HCT116 (cell line): ENCODE data around the gene AGAP1. TPM values are rescaled to one million over a fixed set of nuclear protein-coding genes. Genes with fewer than 3 reads are reported as not detected.

ENCODE experiments used
- ATAC-seq: fragments of 200-7000 bp; cut with Tn5 transposase; 2 replicates; pipeline ENCODE4 v1.9.1; 2020; ENCODE audit warnings: mild to moderate bottlenecking, moderate library complexity
- BruUV-seq: library from RNA; stranded (reverse); fragments of 400-500 nt; replicated peaks from 2 replicates; lab custom pipeline; 2021; lab: Mats Ljungman, UMichigan
- CTCF ChIA-PET: fragments of 300-600 bp; sonication (Branson Sonifier 250); formaldehyde crosslinking; loops from one replicate; lab custom pipeline; 2021; ENCODE audit warnings: antibody characterized with exemption; lab: Charles Lee
- POLR2A ChIA-PET: fragments of 300-600, 350-600 bp; sonication (Branson Sonifier 250); formaldehyde crosslinking; loops from one replicate; lab custom pipeline; 2021; ENCODE audit warnings: antibody characterized with exemption; lab: Charles Lee
- RAD21 ChIA-PET, 2 experiments: fragments of 300-600 bp; sonication (Branson Sonifier 250); formaldehyde crosslinking; loops; one replicate each; lab custom pipeline; 2023; ENCODE audit warnings: low total read pairs in 2 of 2; ENCODE audit not compliant: uncharacterized antibody in 2 of 2, unreplicated experiment in 2 of 2, low non-redundant PET in 1 of 2; lab: Charles Lee
- DNase-seq: peaks from one replicate; pipeline ENCODE4 v3.0.0-alpha.2; 2010; ENCODE audit warnings: low read depth, low spot score
- H2AFZ ChIP-seq: fragments of 200-600 bp; shearing (Covaris generic), sonication (generic); 2 replicates; pipeline ENCODE4 v1.6.1; 2017; ENCODE audit warnings: low read depth, mixed run types, mixed read lengths, antibody characterized with exemption, low read length; ENCODE audit not compliant: poor library complexity, severe bottlenecking
- H3K27ac ChIP-seq: 2 replicates; pipeline ENCODE4 v1.5.1; 2012; ENCODE audit warnings: low read depth, low read length
- H3K27me3 ChIP-seq: fragments of 200-600 bp; sonication (generic); 2 replicates; pipeline ENCODE4 v1.6.1; 2016; ENCODE audit warnings: mixed run types, low read length, mixed read lengths; ENCODE audit not compliant: insufficient read depth
- H3K36me3 ChIP-seq, 2 experiments: fragments of 200-500 bp in 1 of 2; fragments of 200-600 bp in 1 of 2; sonication (Bioruptor generic) in 1 of 2; sonication (generic) in 1 of 2; 2 replicates each; pipeline versions ENCODE4 v1.5.1 to v1.6.1; 2014 to 2016; ENCODE audit warnings: low read length in 2 of 2, inconsistent platforms in 1 of 2, mixed read lengths in 1 of 2, mixed run types in 1 of 2; ENCODE audit not compliant: insufficient read depth in 2 of 2, control insufficient read depth in 1 of 2
- H3K4me1 ChIP-seq, 2 experiments: fragments of 200-600 bp in 1 of 2; sonication (generic) in 1 of 2; 2 replicates each; pipeline versions ENCODE4 v1.5.1 to v1.6.1; 2012 to 2017; ENCODE audit warnings: low read length in 2 of 2, inconsistent platforms in 1 of 2, mild to moderate bottlenecking in 1 of 2, mixed read lengths in 1 of 2, mixed run types in 1 of 2, moderate library complexity in 1 of 2; ENCODE audit not compliant: insufficient read depth in 2 of 2, control insufficient read depth in 1 of 2
- H3K4me2 ChIP-seq: fragments of 200-600 bp; sonication (generic); 2 replicates; pipeline ENCODE4 v1.6.1; 2017; ENCODE audit warnings: mixed run types, low read length, mixed read lengths
- H3K4me3 ChIP-seq, 2 experiments: fragments of 200-600 bp in 1 of 2; sonication (generic) in 1 of 2; replicated peaks in 1 of 2; 2 replicates each; pipeline ENCODE4 v1.5.1; 2011 to 2016; ENCODE audit warnings: low read length in 2 of 2, control low read depth in 1 of 2, low read depth in 1 of 2, mild to moderate bottlenecking in 1 of 2, mixed read lengths in 1 of 2, mixed run types in 1 of 2
- H3K79me2 ChIP-seq: fragments of 200-600 bp; sonication (generic); 2 replicates; pipeline ENCODE4 v1.6.1; 2017; ENCODE audit warnings: mild to moderate bottlenecking, mixed run types, low read length, moderate library complexity, mixed read lengths; ENCODE audit not compliant: insufficient read depth
- H3K9ac ChIP-seq: fragments of 200-600 bp; sonication (generic); 2 replicates; pipeline ENCODE4 v1.6.1; 2016; ENCODE audit warnings: low read length, mixed read lengths
- H3K9me2 ChIP-seq: fragments of 200-600 bp; sonication (generic), shearing (Covaris generic); 2 replicates; pipeline ENCODE4 v1.6.1; 2017; ENCODE audit warnings: mixed run types, mild to moderate bottlenecking, moderate library complexity; ENCODE audit not compliant: insufficient read depth
- H3K9me3 ChIP-seq, 2 experiments: fragments of 200-500 bp in 1 of 2; fragments of 200-600 bp in 1 of 2; sonication (Bioruptor generic) in 1 of 2; sonication (generic) in 1 of 2; 2 replicates each; pipeline ENCODE4 v1.6.1; 2014 to 2017; ENCODE audit warnings: low read length in 2 of 2, mixed read lengths in 2 of 2, inconsistent platforms in 1 of 2, low read depth in 1 of 2, mild to moderate bottlenecking in 1 of 2, mixed run types in 1 of 2, moderate library complexity in 1 of 2; ENCODE audit not compliant: control insufficient read depth in 1 of 2, insufficient read depth in 1 of 2
- H4K20me1 ChIP-seq: fragments of 200-600 bp; sonication (generic), shearing (Covaris generic); 2 replicates; pipeline ENCODE4 v1.6.1; 2017; ENCODE audit warnings: mixed run types, mild to moderate bottlenecking, moderate library complexity; ENCODE audit not compliant: insufficient read depth
- CTCF ChIP-seq, 3 experiments: fragments of 200-600 bp in 1 of 3; sonication (generic) in 1 of 3; IDR thresholded peaks in 2 of 3; conservative IDR thresholded peaks in 1 of 3; 2 replicates each; pipeline ENCODE4 v1.5.1; 2012 to 2017; ENCODE audit warnings: low read depth in 2 of 3, low read length in 2 of 3, antibody characterized with exemption in 1 of 3, borderline replicate concordance in 1 of 3, control low read depth in 1 of 3, mild to moderate bottlenecking in 1 of 3, mixed read lengths in 1 of 3, mixed run types in 1 of 3, moderate library complexity in 1 of 3; ENCODE audit not compliant: insufficient read depth in 1 of 3
- EZH2 ChIP-seq: fragments of 200-600 bp; sonication (generic); IDR thresholded peaks from 2 replicates; pipeline ENCODE4 v1.6.1; 2017; ENCODE audit warnings: antibody characterized with exemption, mixed run types
- EZH2phosphoT487 ChIP-seq: fragments of 200-600 bp; IDR thresholded peaks from 2 replicates; pipeline ENCODE4 v1.6.1; 2018; ENCODE audit warnings: antibody characterized with exemption, borderline replicate concordance
- FOSL1 ChIP-seq: IDR thresholded peaks from 2 replicates; pipeline ENCODE4 v1.6.1; 2012; ENCODE audit warnings: low read depth
- POLR2A ChIP-seq: IDR thresholded peaks from 2 replicates; pipeline ENCODE4 v1.7.0; 2011; ENCODE audit warnings: borderline replicate concordance; ENCODE audit not compliant: insufficient read depth, insufficient read length; ENCODE audit errors: extremely low read depth
- POLR2AphosphoS5 ChIP-seq: IDR thresholded peaks from 2 replicates; pipeline ENCODE4 v1.6.1; 2011; ENCODE audit warnings: mild to moderate bottlenecking, low read depth, low read length, moderate library complexity
- SP1 ChIP-seq: IDR thresholded peaks from 2 replicates; pipeline ENCODE4 v1.6.1; 2012; ENCODE audit warnings: low read depth
- SRF ChIP-seq: IDR thresholded peaks from 2 replicates; pipeline ENCODE4 v1.6.1; 2012; ENCODE audit warnings: low read depth
- YY1 ChIP-seq: IDR thresholded peaks from 2 replicates; pipeline ENCODE4 v1.6.1; 2011; ENCODE audit warnings: low read length, low read depth, moderate library complexity, mild to moderate bottlenecking; ENCODE audit not compliant: insufficient replicate concordance; ENCODE audit errors: extremely low read depth
- ZNF274 ChIP-seq: fragments of 200-500 bp; sonication (Bioruptor generic); IDR thresholded peaks from 2 replicates; pipeline ENCODE4 v1.6.1; 2014; ENCODE audit warnings: mild to moderate bottlenecking, low read depth, low read length, inconsistent platforms
- intact Hi-C: fragments of 100-400 bp; cut with micrococcal nuclease; formaldehyde crosslinking; loops from 2 replicates; pipeline ENCODE4 v1.10.0; 2022
- total RNA-seq: library from RNA; stranded (reverse); gene quantifications from one replicate; pipeline ENCODE4 v1.2.1, GENCODE V29; 2021; ENCODE audit not compliant: unreplicated experiment

The AGAP1 gene
- total RNA-seq, 1 experiment from 2014 or later = 43.8 TPM

- DNase-seq (no peak), ATAC-seq (no peak)
- H4K20me1 ChIP-seq = peaks cover 16% of the 10 kb centered on the region; the same call in 1 of the 2 replicates
- peaks cover 90% of the 10 kb centered on the region for H3K79me2 ChIP-seq
- no peak overlapping the region for H3K27ac ChIP-seq
- ChIA-PET CTCF (no interaction called here), POLR2A (no interaction called here), RAD21 (no interaction called here)
- TF ChIP-seq YY1 (no peak), EZH2 (no peak)
- H3K4me3 ChIP-seq = no peak overlapping the region
- H3K27me3 ChIP-seq = no peaks in the 10 kb centered on the region
- intact Hi-C loops = no loop called here
- no peaks in the 10 kb centered on the region for H3K9me3 ChIP-seq
- peaks cover 0 to 5% of the 10 kb centered on the region in 2 experiments; a peak in 1 of 4 replicates for H3K4me1 ChIP-seq
- no peaks in the 10 kb centered on the region for H3K36me3 ChIP-seq
- no peaks in the 10 kb centered on the region for H3K9me2 ChIP-seq
- no peak overlapping the region for H3K4me2 ChIP-seq
- no TSS peak for BruUV-seq
- no peak overlapping the region for H2AFZ ChIP-seq
- H3K9ac ChIP-seq = no peak overlapping the region
These were observed 45.9 kb downstream of the AGAP1 start for GRCh38 chr2:235539773-235540172.

GRCh38 chr2:235541016-235541415, 47.2 kb downstream of the AGAP1 start:
- Histone ChIP-seq H3K27me3 (no peaks in the 10 kb centered on the region), H3K9me2 (no peaks in the 10 kb centered on the region), H3K4me3 (no peak overlapping the region), H3K4me1 (peaks cover 0 to 5% of the 10 kb centered on the region in 2 experiments; a peak in 1 of 4 replicates), H4K20me1 (peaks cover 18% of the 10 kb centered on the region; the same call in 1 of the 2 replicates), H3K36me3 (no peaks in the 10 kb centered on the region), H3K9ac (no peak overlapping the region), H3K9me3 (no peaks in the 10 kb centered on the region), H3K79me2 (peaks cover 92% of the 10 kb centered on the region), H3K27ac (no peak overlapping the region), H3K4me2 (no peak overlapping the region), H2AFZ (no peak overlapping the region)
- no peak for DNase-seq
- ChIA-PET RAD21 (no interaction called here), CTCF (no interaction called here), POLR2A (interaction anchor here (0.7 kb wide), 1 partner anchor 202 kb away, joined by 3 read pairs; no protein-coding TSS in a partner anchor)
- intact Hi-C loops = no loop called here
- no peak for ATAC-seq
- BruUV-seq = no TSS peak
- no peak for TF ChIP-seq SRF
- TF ChIP-seq POLR2AphosphoS5 = no peak
- TF ChIP-seq POLR2A = no peak
- no peak for TF ChIP-seq ZNF274
- no peak for TF ChIP-seq EZH2phosphoT487
- TF ChIP-seq SP1 = no peak
- TF ChIP-seq FOSL1 = no peak
- no peak for TF ChIP-seq CTCF (IDR thresholded peaks at IDR 0.05 in 2 of 3, conservative IDR thresholded peaks at IDR 0.05 in 1 of 3; ENCODE audit: borderline replicate concordance in 1 of 3, insufficient read depth in 1 of 3, low read depth in 2 of 3, low read length in 2 of 3)
